MCF 10A (cell line): ENCODE results near the gene CNNM2. TPM values are rescaled to one million over a fixed set of nuclear protein-coding genes. Genes with fewer than 3 reads are reported as not detected.
A peak's percentile ranks its signal among the peaks of the same experiment; 100 is the strongest.

Experiments used
- BruUV-seq: library from RNA; stranded (reverse); fragments of 400-500 nt; replicated peaks from 2 replicates; lab custom pipeline; 2021; lab: Mats Ljungman, UMichigan
- CTCF ChIA-PET: fragments of 300-600 bp; sonication (Branson Sonifier 250); formaldehyde crosslinking; extraction: SDS; loops from one replicate; lab custom pipeline; 2021; ENCODE audit warnings: antibody characterized with exemption, inconsistent platforms; lab: Yijun Ruan, JAX
- POLR2A ChIA-PET: fragments of 300-600, 350-650 bp; sonication (Branson Sonifier 250); formaldehyde crosslinking; extraction: SDS; loops from one replicate; lab custom pipeline; 2020; ENCODE audit warnings: antibody characterized with exemption, inconsistent platforms; lab: Yijun Ruan, JAX
- DNase-seq: peaks from one replicate; pipeline ENCODE4 v3.0.0-alpha.2; 2018; ENCODE audit not compliant: unreplicated experiment
- H3K27ac Mint-ChIP-seq: one replicate; pipeline ENCODE4 v1.8.0; 2022; ENCODE audit warnings: mild to moderate bottlenecking, low read depth, mixed read lengths; ENCODE audit not compliant: unreplicated experiment
- H3K27me3 Mint-ChIP-seq: one replicate; pipeline ENCODE4 v1.8.0; 2022; ENCODE audit warnings: mixed read lengths; ENCODE audit not compliant: insufficient read depth, unreplicated experiment
- H3K36me3 Mint-ChIP-seq: one replicate; pipeline ENCODE4 v1.8.0; 2022; ENCODE audit warnings: mild to moderate bottlenecking, moderate library complexity, mixed read lengths; ENCODE audit not compliant: insufficient read depth, unreplicated experiment
- H3K4me1 Mint-ChIP-seq: one replicate; pipeline ENCODE4 v1.8.0; 2022; ENCODE audit warnings: mixed read lengths; ENCODE audit not compliant: insufficient read depth, unreplicated experiment
- H3K4me3 Mint-ChIP-seq: one replicate; pipeline ENCODE4 v1.8.0; 2022; ENCODE audit warnings: mild to moderate bottlenecking, moderate library complexity, mixed read lengths; ENCODE audit not compliant: unreplicated experiment
- H3K9me3 Mint-ChIP-seq: one replicate; pipeline ENCODE4 v1.8.0; 2022; ENCODE audit warnings: mixed read lengths; ENCODE audit not compliant: unreplicated experiment
- CTCF ChIP-seq: fragments of 200-600 bp; IDR thresholded peaks from one replicate; pipeline ENCODE4 v1.8.0; 2022; ENCODE audit warnings: antibody characterized with exemption, mild to moderate bottlenecking; ENCODE audit not compliant: unreplicated experiment
- intact Hi-C: fragments of 100-400 bp; cut with micrococcal nuclease; formaldehyde crosslinking; loops from 2 replicates; pipeline ENCODE4 v1.14.1; 2022
- total RNA-seq: library from RNA; stranded (reverse); gene quantifications from 2 replicates; pipeline ENCODE4 v1.2.3, GENCODE V29; 2022

Gene CNNM2
- total RNA-seq, 1 experiment from 2014 or later = 5.6 TPM

- Mint-ChIP-seq H3K4me1 (no peaks in the 10 kb centered on the region), H3K9me3 (no peaks in the 10 kb centered on the region), H3K27me3 (no peaks in the 10 kb centered on the region), H3K36me3 (no peaks in the 10 kb centered on the region), H3K27ac (no peak overlapping the region), H3K4me3 (no peak overlapping the region)
- ChIA-PET CTCF (interaction anchor here (0.7 kb wide), 1 partner anchor 813 kb away, joined by 3 read pairs; no protein-coding TSS in a partner anchor), POLR2A (no interaction called here)
- no peak for DNase-seq
- intact Hi-C loops = no loop called here
- no peak for TF ChIP-seq CTCF
- no TSS peak for BruUV-seq
These were observed 64.2 kb downstream of the CNNM2 start for GRCh38 chr10:102982296-102982695.

- no peak for TF ChIP-seq CTCF
- H3K9me3 Mint-ChIP-seq = no peaks in the 10 kb centered on the region
- H3K4me3 Mint-ChIP-seq = no peak overlapping the region
- POLR2A ChIA-PET = interaction anchor here (0.7 kb wide), 1 partner anchor 272 kb away, joined by 3 read pairs; no protein-coding TSS in a partner anchor
- no peaks in the 10 kb centered on the region for H3K36me3 Mint-ChIP-seq
- intact Hi-C loops = no loop called here
- no TSS peak for BruUV-seq
- H3K27ac Mint-ChIP-seq = no peak overlapping the region
- H3K27me3 Mint-ChIP-seq = no peaks in the 10 kb centered on the region
- no peaks in the 10 kb centered on the region for H3K4me1 Mint-ChIP-seq
- DNase-seq = no peak
- CTCF ChIA-PET = no interaction called here
These were observed 66.0 kb downstream of the CNNM2 start for GRCh38 chr10:102984086-102984485.

DNA sequence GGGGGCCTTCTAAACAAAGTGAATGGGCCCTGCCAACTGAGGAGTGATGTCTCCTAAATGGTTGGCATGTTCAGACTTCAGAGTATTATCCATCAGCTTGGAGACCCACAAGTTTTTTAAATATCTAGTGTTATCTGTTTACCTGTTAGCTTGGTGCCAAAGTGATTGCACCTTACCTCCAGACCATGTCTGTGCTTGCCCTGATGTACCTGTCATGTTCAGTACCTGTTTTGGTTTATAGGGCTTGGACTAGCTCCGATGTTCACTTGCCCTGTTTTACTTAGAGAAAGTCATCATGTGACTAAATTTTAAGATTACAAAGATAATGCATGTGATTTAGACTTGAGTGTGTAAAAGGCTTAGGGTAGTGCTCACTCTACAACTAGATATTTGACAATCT is 67.7 kb downstream of the CNNM2 start:
- ChIA-PET CTCF (interaction anchor here (0.7 to 1.1 kb wide), 2 partner anchors 69 to 81 kb away, joined by 3 to 4 read pairs; no protein-coding TSS in a partner anchor), POLR2A (interaction anchor here (0.6 to 1.7 kb wide), 8 partner anchors 9 to 68 kb away, joined by 3 to 5 read pairs (median 3); partner anchors contain the start of gene CNNM2)
- Mint-ChIP-seq H3K27ac (no peak overlapping the region), H3K36me3 (no peaks in the 10 kb centered on the region), H3K27me3 (no peaks in the 10 kb centered on the region), H3K9me3 (no peaks in the 10 kb centered on the region), H3K4me3 (no peak overlapping the region), H3K4me1 (no peaks in the 10 kb centered on the region)
- intact Hi-C loops = no loop called here
- no peak for DNase-seq
- BruUV-seq = no TSS peak
- no peak for TF ChIP-seq CTCF

DNA sequence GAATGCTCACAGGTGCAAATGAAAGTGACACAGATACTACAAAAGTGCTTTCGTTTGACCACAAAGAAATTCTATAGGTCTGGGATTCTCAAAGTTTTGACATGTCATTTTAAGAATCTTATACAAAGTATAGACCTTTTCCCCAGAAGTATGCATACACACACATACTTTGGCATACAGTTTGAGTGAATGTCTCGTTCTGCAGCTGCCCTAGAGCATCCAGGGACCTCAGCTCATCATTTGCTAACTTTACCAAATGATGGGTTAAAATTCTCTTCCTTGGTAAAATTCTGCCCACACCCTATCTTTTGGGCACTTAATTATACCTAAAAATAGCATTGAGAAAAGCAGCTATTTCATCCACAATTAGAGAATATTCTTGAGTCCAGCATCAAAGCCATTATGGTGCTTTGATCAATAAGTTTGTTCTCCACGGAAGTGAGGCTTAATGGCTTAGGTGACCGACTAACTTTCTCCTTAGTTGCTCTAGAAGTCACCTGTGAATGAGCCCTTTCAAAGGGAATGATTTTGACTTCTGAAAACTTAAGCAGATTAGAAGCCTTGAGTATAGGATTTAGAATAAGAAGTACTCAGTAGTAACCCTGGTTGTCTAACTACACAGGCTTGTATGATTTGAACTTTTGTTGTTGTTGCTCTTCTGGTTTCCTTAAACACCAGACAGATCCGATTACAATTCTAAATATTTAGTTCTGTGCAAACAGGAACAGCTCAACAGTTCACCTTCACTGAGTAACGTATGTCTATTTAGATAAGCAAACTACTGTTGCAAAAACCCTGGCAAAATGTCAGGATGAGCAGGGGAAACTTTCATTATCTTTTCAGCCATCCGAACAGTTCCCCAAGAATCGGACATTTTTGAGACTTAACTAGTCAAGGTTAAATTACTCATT is 70.6 kb downstream of the CNNM2 start:
- ChIA-PET CTCF (no interaction called here), POLR2A (interaction anchor here (1.4 kb wide), 1 partner anchor 13 kb away, joined by 3 read pairs; no protein-coding TSS in a partner anchor)
- Mint-ChIP-seq H3K27ac (no peak overlapping the region), H3K27me3 (no peaks in the 10 kb centered on the region), H3K4me3 (no peak overlapping the region), H3K4me1 (no peaks in the 10 kb centered on the region), H3K9me3 (no peaks in the 10 kb centered on the region), H3K36me3 (no peaks in the 10 kb centered on the region)
- no peak for TF ChIP-seq CTCF
- no TSS peak for BruUV-seq
- DNase-seq = peak; percentile 46
- intact Hi-C loops = no loop called here
